CD4-positive, alpha-beta T cell (primary cell): Measurements from ENCODE around the gene HTR3B. TPM values are rescaled to one million over a fixed set of nuclear protein-coding genes. Genes with fewer than 3 reads are reported as not detected.

ENCODE experiments used
- ATAC-seq: fragments of 200-7000 bp; cut with Tn5 transposase; one replicate; pipeline ENCODE4 v1.10.0; 2022; ENCODE audit warnings: mild to moderate bottlenecking; ENCODE audit not compliant: poor library complexity
- CTCF ChIA-PET: fragments of 350-600 bp; sonication (Branson Sonifier 250); formaldehyde crosslinking; loops from one replicate; lab custom pipeline; 2021; ENCODE audit warnings: antibody characterized with exemption, inconsistent platforms; lab: Charles Lee
- POLR2A ChIA-PET: fragments of 350-600 bp; sonication (Branson Sonifier 250); formaldehyde crosslinking; loops from one replicate; lab custom pipeline; 2021; ENCODE audit warnings: antibody characterized with exemption, inconsistent platforms; lab: Charles Lee
- DNase-seq, 14 experiments: peaks; one replicate each; pipeline ENCODE4 v3.0.0-alpha.2; 2013 to 2020; ENCODE audit warnings: mixed read lengths in 2 of 14
- H3K27ac ChIP-seq, 2 donors: one replicate each; pipeline versions ENCODE4 v1.5.1 to v1.7.0; 2013; ENCODE audit warnings: low read length in 2 of 2, low read depth in 1 of 2, mild to moderate bottlenecking in 1 of 2
- H3K27me3 ChIP-seq, 2 experiments: 1 replicate in 1 of 2; 2 replicates in 1 of 2; pipeline versions ENCODE4 v1.6.1 to v1.7.0; 2013; ENCODE audit warnings: low read length in 2 of 2, control low read depth in 1 of 2, mild to moderate bottlenecking in 1 of 2, moderate library complexity in 1 of 2; ENCODE audit not compliant: insufficient read depth in 2 of 2, control insufficient read depth in 1 of 2
- H3K36me3 ChIP-seq: one replicate; pipeline ENCODE4 v1.6.1; 2013; ENCODE audit warnings: low read length, control low read depth; ENCODE audit not compliant: insufficient read depth
- H3K4me1 ChIP-seq: one replicate; pipeline ENCODE4 v1.6.1; 2013; ENCODE audit warnings: low read length, control low read depth; ENCODE audit not compliant: insufficient read depth
- H3K4me3 ChIP-seq: one replicate; pipeline ENCODE4 v1.5.1; 2013; ENCODE audit warnings: mild to moderate bottlenecking, low read length, moderate library complexity
- H3K9me3 ChIP-seq, 2 experiments: 1 replicate in 1 of 2; 2 replicates in 1 of 2; pipeline versions ENCODE4 v1.6.1 to v1.7.0; 2013; ENCODE audit warnings: low read length in 2 of 2, mild to moderate bottlenecking in 2 of 2, control low read depth in 1 of 2, moderate library complexity in 1 of 2; ENCODE audit not compliant: control insufficient read depth in 1 of 2, insufficient read depth in 1 of 2
- H3K27ac Mint-ChIP-seq: one replicate; pipeline ENCODE4 v1.8.0; 2020; ENCODE audit warnings: mixed read lengths
- H3K27me3 Mint-ChIP-seq: one replicate; pipeline ENCODE4 v1.8.0; 2021; ENCODE audit warnings: mixed read lengths
- H3K36me3 Mint-ChIP-seq: one replicate; pipeline ENCODE4 v1.8.0; 2021; ENCODE audit warnings: low read depth, mixed read lengths
- H3K4me1 Mint-ChIP-seq: one replicate; pipeline ENCODE4 v1.8.0; 2021; ENCODE audit warnings: low read depth, mixed read lengths
- H3K4me3 Mint-ChIP-seq: one replicate; pipeline ENCODE4 v1.8.0; 2020; ENCODE audit warnings: mild to moderate bottlenecking, mixed read lengths
- H3K9me3 Mint-ChIP-seq: one replicate; pipeline ENCODE4 v1.8.0; 2020; ENCODE audit warnings: mixed read lengths
- CTCF ChIP-seq: fragments of 200-600 bp; IDR thresholded peaks from one replicate; pipeline ENCODE4 v1.8.0; 2022; ENCODE audit warnings: antibody characterized with exemption, mild to moderate bottlenecking
- intact Hi-C, 2 experiments: fragments of 100-400 bp; cut with DNase I in 1 of 2; cut with micrococcal nuclease in 1 of 2; formaldehyde crosslinking; loops; one replicate each; pipeline versions ENCODE4 v1.15.1 to v1.9.0; 2023 to 2025; cut with DNase I, micrococcal nuclease
- total RNA-seq, 174 experiments: library from RNA in 2 of 174; stranded (reverse) in 2 of 174; gene quantifications; one replicate each; pipeline ENCODE4 v1.2.3 and lab custom pipeline; 2021 to 2026

Gene HTR3B
- total RNA-seq, 2 experiments from 2014 or later: not detected

GRCh38 chr11:113977071-113977490 lies 72.5 kb downstream of the HTR3B start:
- H3K27me3 Mint-ChIP-seq: peaks cover 25% of the 10 kb centered on the region
- ChIA-PET CTCF (no interaction called here), POLR2A (interaction anchor here (0.9 kb wide), 1 partner anchor 14 kb away, joined by 3 read pairs; no protein-coding TSS in a partner anchor)
- H3K9me3 ChIP-seq: no peaks in the 10 kb centered on the region
- H3K27me3 ChIP-seq: peaks cover 0 to 12% of the 10 kb centered on the region in 2 experiments
- H3K36me3 ChIP-seq: no peaks in the 10 kb centered on the region
- H3K36me3 Mint-ChIP-seq: no peaks in the 10 kb centered on the region
- H3K4me3 Mint-ChIP-seq: no peak overlapping the region
- H3K4me1 ChIP-seq: no peaks in the 10 kb centered on the region
- no peak for TF ChIP-seq CTCF
- no peaks in the 10 kb centered on the region for H3K4me1 Mint-ChIP-seq
- DNase-seq (no peak), ATAC-seq (no peak)
- H3K27ac ChIP-seq: no peak overlapping the region
- H3K4me3 ChIP-seq: no peak overlapping the region
- intact Hi-C loops: no loop called here
- no peak overlapping the region for H3K27ac Mint-ChIP-seq
- H3K9me3 Mint-ChIP-seq: no peaks in the 10 kb centered on the region

DNA sequence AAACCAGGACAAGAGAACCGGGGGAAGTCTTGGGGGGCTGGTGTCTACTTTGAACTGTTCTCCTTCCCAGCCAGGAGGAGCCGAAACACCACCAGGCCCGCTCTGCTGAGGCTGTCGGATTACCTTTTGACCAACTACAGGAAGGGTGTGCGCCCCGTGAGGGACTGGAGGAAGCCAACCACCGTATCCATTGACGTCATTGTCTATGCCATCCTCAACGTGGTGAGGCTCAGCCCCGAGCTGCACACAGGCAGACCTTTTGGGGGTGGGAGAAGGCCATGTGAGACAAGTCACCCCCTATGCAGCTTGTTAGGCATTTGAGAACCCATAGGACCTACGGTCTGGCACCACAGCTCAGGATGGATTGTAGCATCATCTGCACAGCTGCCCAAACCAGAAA lies 73.1 kb downstream of the HTR3B start:
- peaks cover 19% of the 10 kb centered on the region for H3K27me3 Mint-ChIP-seq
- Histone ChIP-seq H3K27ac (no peak overlapping the region), H3K27me3 (peaks cover 3 to 15% of the 10 kb centered on the region in 2 experiments), H3K4me1 (no peaks in the 10 kb centered on the region), H3K9me3 (no peaks in the 10 kb centered on the region), H3K4me3 (no peak overlapping the region), H3K36me3 (no peaks in the 10 kb centered on the region)
- no peak overlapping the region for H3K4me3 Mint-ChIP-seq
- CTCF ChIA-PET: no interaction called here
- H3K9me3 Mint-ChIP-seq: no peaks in the 10 kb centered on the region
- TF ChIP-seq CTCF: no peak
- H3K36me3 Mint-ChIP-seq: no peaks in the 10 kb centered on the region
- H3K27ac Mint-ChIP-seq: no peak overlapping the region
- DNase-seq (no peak), ATAC-seq (no peak)
- intact Hi-C loops: no loop called here
- no peaks in the 10 kb centered on the region for H3K4me1 Mint-ChIP-seq
- POLR2A ChIA-PET: interaction anchor here (0.9 kb wide), 1 partner anchor 14 kb away, joined by 3 read pairs; no protein-coding TSS in a partner anchor

DNA sequence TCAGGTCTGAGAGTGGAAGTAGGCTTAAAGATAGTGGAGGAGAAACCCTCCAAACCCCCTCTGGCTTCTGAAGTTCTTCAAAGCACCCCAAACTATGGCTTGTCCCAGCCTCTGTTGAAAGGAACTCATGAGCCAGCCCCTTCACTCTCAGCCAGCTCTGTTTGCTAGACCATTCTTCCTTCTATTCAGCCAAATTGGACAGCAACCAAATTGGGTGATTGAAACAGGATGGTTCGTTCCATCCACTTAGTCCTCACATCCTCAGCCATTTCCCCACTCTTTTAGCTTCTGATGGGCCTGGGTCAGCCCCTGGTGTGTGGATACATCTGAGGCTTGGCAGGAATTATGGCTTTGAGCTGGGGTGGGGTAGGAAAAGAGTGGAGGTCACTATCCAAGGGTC lies 74.8 kb downstream of the HTR3B start:
- no peak for ATAC-seq
- Histone ChIP-seq H3K36me3 (no peaks in the 10 kb centered on the region), H3K4me1 (no peaks in the 10 kb centered on the region), H3K27me3 (peaks cover 3 to 15% of the 10 kb centered on the region in 2 experiments), H3K9me3 (no peaks in the 10 kb centered on the region), H3K4me3 (no peak overlapping the region), H3K27ac (no peak overlapping the region)
- POLR2A ChIA-PET: no interaction called here
- H3K27ac Mint-ChIP-seq: no peak overlapping the region
- CTCF ChIA-PET: no interaction called here
- TF ChIP-seq CTCF: no peak
- H3K36me3 Mint-ChIP-seq: no peaks in the 10 kb centered on the region
- intact Hi-C loops: no loop called here
- no peak for DNase-seq
- H3K9me3 Mint-ChIP-seq: no peaks in the 10 kb centered on the region
- H3K27me3 Mint-ChIP-seq: peaks cover 26% of the 10 kb centered on the region
- H3K4me3 Mint-ChIP-seq: no peak overlapping the region
- H3K4me1 Mint-ChIP-seq: no peaks in the 10 kb centered on the region
